K562 (cell line): ENCODE measurements around the gene SCN7A. TPM values are rescaled to one million over a fixed set of nuclear protein-coding genes. Genes with fewer than 3 reads are reported as not detected.

Experiments
- ATAC-seq: fragments of 200-7000 bp; cut with Tn5 transposase; 3 replicates; pipeline ENCODE4 v1.9.1; 2020; ENCODE audit warnings: moderate library complexity
- BruUV-seq: library from RNA; stranded (reverse); fragments of 400-500 nt; replicated peaks from 2 replicates; lab custom pipeline; 2021; lab: Mats Ljungman, UMichigan
- CTCF ChIA-PET: fragments of 300-600 bp; formaldehyde crosslinking; extraction: SDS; loops from one replicate; lab custom pipeline; 2021; ENCODE audit warnings: low intra/inter-chr PET ratio; lab: Yijun Ruan, JAX
- POLR2A ChIA-PET: fragments of 300-600, 350-650 bp; sonication (Branson Sonifier 250); formaldehyde crosslinking; extraction: SDS; loops from one replicate; lab custom pipeline; 2021; ENCODE audit warnings: antibody characterized with exemption, inconsistent platforms; lab: Yijun Ruan, JAX
- DNase-seq, 4 experiments: peaks; one replicate each; pipeline versions ENCODE4 v3.0.0 to v3.0.0-alpha.2; 2011 to 2018; ENCODE audit warnings: low spot score in 3 of 4, mixed read lengths in 3 of 4; ENCODE audit errors: extremely low read depth in 1 of 4
- FAIRE-seq: peaks from 2 replicates; lab custom pipeline; 2011; peaks lifted over from hg19 to GRCh38; lab: Jason Lieb, UNC
- H2AFZ ChIP-seq: 2 replicates; pipeline ENCODE4 v1.6.0; 2011; ENCODE audit warnings: low read depth, low read length, control low read depth, inconsistent platforms
- H3K27ac ChIP-seq: fragments of 200-600 bp; 3 replicates; pipeline ENCODE4 v1.8.0; 2011; ENCODE audit warnings: low read depth, mild to moderate bottlenecking, control low read depth, inconsistent platforms, low read length, moderate library complexity, mixed read lengths; ENCODE audit errors: extremely low read depth
- H3K27me3 ChIP-seq, 2 experiments: fragments of 300-600 bp in 1 of 2; 2 replicates in 1 of 2; 3 replicates in 1 of 2; pipeline versions ENCODE4 v1.6.0 to v1.8.0; 2011; ENCODE audit warnings: inconsistent platforms in 2 of 2, low read length in 2 of 2, mild to moderate bottlenecking in 1 of 2, mixed read lengths in 1 of 2, moderate library complexity in 1 of 2; ENCODE audit not compliant: control insufficient read depth in 2 of 2, insufficient read depth in 2 of 2
- H3K36me3 ChIP-seq: fragments of 300-600 bp; 3 replicates; pipeline ENCODE4 v1.8.0; 2011; ENCODE audit warnings: mild to moderate bottlenecking, low read length, inconsistent platforms; ENCODE audit not compliant: control insufficient read depth, insufficient read depth
- H3K4me1 ChIP-seq, 2 experiments: fragments of 200-600 bp in 1 of 2; replicated peaks in 1 of 2; 2 replicates in 1 of 2; 3 replicates in 1 of 2; pipeline versions ENCODE4 v1.5.1 to v1.8.0; 2011; ENCODE audit warnings: inconsistent platforms in 2 of 2, low read length in 2 of 2, mild to moderate bottlenecking in 1 of 2, mixed read lengths in 1 of 2, moderate library complexity in 1 of 2; ENCODE audit not compliant: control insufficient read depth in 2 of 2, insufficient read depth in 2 of 2
- H3K4me2 ChIP-seq: 2 replicates; pipeline ENCODE4 v1.6.1; 2011; ENCODE audit warnings: low read length, control low read depth, inconsistent platforms, mixed read lengths; ENCODE audit not compliant: insufficient read depth
- H3K4me3 ChIP-seq: fragments of 200-600 bp; sonication (generic), shearing (Covaris generic); 2 replicates; pipeline ENCODE4 v1.5.1; 2016; ENCODE audit warnings: control low read depth, inconsistent platforms
- H3K79me2 ChIP-seq: fragments of 200-600 bp; 3 replicates; pipeline ENCODE4 v1.8.0; 2011; ENCODE audit warnings: low read length, inconsistent platforms; ENCODE audit not compliant: control insufficient read depth, insufficient read depth
- H3K9ac ChIP-seq, 2 experiments: 2 replicates each; pipeline versions ENCODE4 v1.6.0 to v1.6.1; 2011; ENCODE audit warnings: low read depth in 2 of 2, low read length in 2 of 2, control low read depth in 1 of 2, inconsistent platforms in 1 of 2, mild to moderate bottlenecking in 1 of 2, mixed read lengths in 1 of 2; ENCODE audit not compliant: insufficient read depth in 1 of 2
- H3K9me1 ChIP-seq: one replicate; pipeline ENCODE4 v1.6.0; 2011; ENCODE audit warnings: inconsistent platforms, mild to moderate bottlenecking, low read length, moderate library complexity; ENCODE audit not compliant: control insufficient read depth, insufficient read depth
- H3K9me3 ChIP-seq: replicated peaks from 2 replicates; pipeline ENCODE4 v1.5.1; 2011; ENCODE audit warnings: low read depth, low read length, inconsistent platforms; ENCODE audit not compliant: control insufficient read depth, insufficient read depth
- H4K20me1 ChIP-seq: replicated peaks from 2 replicates; pipeline ENCODE4 v1.6.1; 2011; ENCODE audit warnings: low read length, inconsistent platforms, mixed read lengths; ENCODE audit not compliant: control insufficient read depth, insufficient read depth
- CHAMP1 ChIP-seq: fragments of 450-650 bp; IDR thresholded peaks from 2 replicates; pipeline ENCODE4 v1.6.1; 2016; ENCODE audit warnings: mild to moderate bottlenecking
- STAT5A ChIP-seq: IDR thresholded peaks from 2 replicates; pipeline ENCODE4 v1.6.1; 2012; ENCODE audit warnings: low read length, inconsistent platforms, borderline replicate concordance
- ZBTB1 ChIP-seq: sonication (generic); formaldehyde crosslinking; IDR thresholded peaks from 2 replicates; pipeline ENCODE4 v1.8.1; 2023; ENCODE audit warnings: missing genetic modification reagents, low read depth, mild to moderate bottlenecking, borderline replicate concordance
- ZNF140 ChIP-seq: fragments of 250-450 bp; sonication (Bioruptor Pico); IDR thresholded peaks from 2 replicates; pipeline ENCODE4 v1.8.0; 2021; ENCODE audit warnings: moderate library complexity, mild to moderate bottlenecking, inconsistent platforms
- ZNF354B ChIP-seq: fragments of 250-450 bp; sonication (Bioruptor Pico); IDR thresholded peaks from 2 replicates; pipeline ENCODE4 v1.4.0; 2020
- WGBS: fragments of 100-300 bp; shearing (Covaris generic); methylation state at CpG from one replicate; pipeline ENCODE4 v1.1.6; 2016; ENCODE audit warnings: low coverage, mixed read lengths; ENCODE audit not compliant: insufficient coverage; ENCODE audit errors: missing lambda C conversion rate; 5-methylcytosine and 5-hydroxymethylcytosine counted together
- in situ Hi-C: fragments of 300-500 bp; cut with MboI; formaldehyde crosslinking; loops from 4 replicates; pipeline ENCODE4 v1.15.0; 2018; ENCODE audit warnings: inconsistent platforms, mixed read lengths
- intact Hi-C: fragments of 100-400 bp; cut with micrococcal nuclease; formaldehyde crosslinking; loops from 2 replicates; pipeline ENCODE4 v1.14.2; 2022
- polyA plus RNA-seq, 8 experiments: library from polyadenylated mRNA; depleted of rRNA in 4 of 8; stranded (reverse) in 5 of 8; unstranded in 3 of 8; fragments of >200 nt; fragmentation: Nextera tagmentation in 2 of 8; fragmentation: Illumina TruSeq in 1 of 8; extraction: Ambion mirVana in 2 of 8; extraction: Trizol in 1 of 8; gene quantifications; 2 replicates each; pipeline versions ENCODE4 v1.2.1 to v1.2.3, GENCODE V29; 2011 to 2014; ENCODE audit warnings: inconsistent platforms in 1 of 8, missing spikeins in 1 of 8
- total RNA-seq, 7 experiments: library from RNA; depleted of rRNA in 6 of 7; stranded (reverse); fragments of >200 nt in 6 of 7; fragmentation: Illumina TruSeq in 2 of 7; extraction: Trizol in 2 of 7; gene quantifications; 2 replicates each; pipeline versions ENCODE4 v1.2.1 to v1.2.3, GENCODE V29; 2011 to 2021; ENCODE audit warnings: low replicate concordance in 1 of 7

The SCN7A gene
- total and polyA plus RNA-seq, 9 of the 15 experiments (the other 6 are each of a cell fraction or from before 2014, with no cell fraction given) = under 0.01 to 0.05 (median 0.03) TPM; not detected in 3

GRCh38 chr2:166464187-166464586 is 29.9 kb downstream of the SCN7A start:
- TF ChIP-seq STAT5A (no peak), ZNF140 (CRISPR knock-in tag) (no peak), ZBTB1 (no peak), ZNF354B (no peak), CHAMP1 (no peak)
- no peaks in the 10 kb centered on the region; a peak in 1 of 5 replicates for H3K27me3 ChIP-seq
- 5% methylated on average over 1 of the region's 1 CpG for WGBS
- H3K4me3 ChIP-seq = no peak overlapping the region
- no TSS peak for BruUV-seq
- ChIA-PET CTCF (no interaction called here), POLR2A (no interaction called here)
- H3K27ac ChIP-seq = no peak overlapping the region
- in situ Hi-C loops = no loop called here
- FAIRE-seq = no peak
- no peaks in the 10 kb centered on the region for H3K4me1 ChIP-seq
- no peaks in the 10 kb centered on the region for H3K36me3 ChIP-seq
- H3K79me2 ChIP-seq = no peaks in the 10 kb centered on the region
- no peak for DNase-seq
- no peaks in the 10 kb centered on the region for H4K20me1 ChIP-seq
- no peaks in the 10 kb centered on the region for H3K9me3 ChIP-seq
- no peak overlapping the region for H3K4me2 ChIP-seq
- intact Hi-C loops = no loop called here
- ATAC-seq = no peak
- no peak overlapping the region for H3K9ac ChIP-seq
- no peak overlapping the region for H2AFZ ChIP-seq
- no peaks in the 10 kb centered on the region for H3K9me1 ChIP-seq
